ENCODE measurements around the gene CCDC57. TPM values are rescaled to one million over a fixed set of nuclear protein-coding genes. Genes with fewer than 3 reads are reported as not detected.

The CCDC57 gene
- total RNA-seq, 6 experiments from 2014 or later, result 10.1 to 37.4 (median 17.2) TPM

DNA sequence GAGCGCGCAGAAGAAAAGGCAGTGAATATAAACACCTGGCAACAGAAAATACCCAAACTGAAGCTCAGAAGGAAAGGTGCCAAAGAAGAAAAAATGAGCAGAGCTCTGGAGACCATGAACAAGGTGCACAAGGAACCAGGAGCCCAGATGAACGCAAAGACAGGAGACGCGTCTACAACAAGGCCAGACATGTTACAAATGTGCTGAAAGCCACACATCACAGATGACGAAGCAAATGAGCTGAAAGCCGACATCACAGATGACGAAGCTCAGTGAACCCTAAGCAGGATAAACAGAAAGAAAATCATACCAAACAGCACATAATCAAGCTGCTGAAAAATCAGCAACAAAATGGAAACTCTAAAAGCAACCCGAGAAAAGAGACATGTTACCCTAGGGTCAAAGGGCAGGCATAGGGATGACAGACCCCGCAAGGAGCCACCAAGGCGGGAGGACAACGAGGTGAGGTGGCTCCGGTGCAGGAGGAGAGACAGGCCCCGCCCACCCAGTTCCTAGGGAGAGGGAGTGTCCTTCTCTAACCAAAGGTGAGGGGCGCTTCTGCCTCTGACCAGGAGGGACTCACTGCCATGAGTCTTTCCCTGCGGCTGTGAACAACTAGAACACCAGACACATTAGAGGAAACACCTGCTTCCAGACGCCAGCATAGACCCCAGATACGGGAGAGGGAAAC, 39.1 kb downstream of the CCDC57 start:
- no peaks in the 10 kb centered on the region for H3K27me3 ChIP-seq
- peaks cover 0 to 4% (median 2%) of the 10 kb centered on the region in 4 donors for H3K36me3 ChIP-seq
- 87% methylated on average over 9 of the region's 18 CpGs for WGBS (ENCODE audit: insufficient coverage, low coverage, low lambda C conversion rate, missing lambda C conversion rate)
- DNase-seq (no peak), ATAC-seq (no peak)
- TF ChIP-seq POLR2A (IDR thresholded peaks at IDR 0.05), result no peak
- TF ChIP-seq, protein P1, sequence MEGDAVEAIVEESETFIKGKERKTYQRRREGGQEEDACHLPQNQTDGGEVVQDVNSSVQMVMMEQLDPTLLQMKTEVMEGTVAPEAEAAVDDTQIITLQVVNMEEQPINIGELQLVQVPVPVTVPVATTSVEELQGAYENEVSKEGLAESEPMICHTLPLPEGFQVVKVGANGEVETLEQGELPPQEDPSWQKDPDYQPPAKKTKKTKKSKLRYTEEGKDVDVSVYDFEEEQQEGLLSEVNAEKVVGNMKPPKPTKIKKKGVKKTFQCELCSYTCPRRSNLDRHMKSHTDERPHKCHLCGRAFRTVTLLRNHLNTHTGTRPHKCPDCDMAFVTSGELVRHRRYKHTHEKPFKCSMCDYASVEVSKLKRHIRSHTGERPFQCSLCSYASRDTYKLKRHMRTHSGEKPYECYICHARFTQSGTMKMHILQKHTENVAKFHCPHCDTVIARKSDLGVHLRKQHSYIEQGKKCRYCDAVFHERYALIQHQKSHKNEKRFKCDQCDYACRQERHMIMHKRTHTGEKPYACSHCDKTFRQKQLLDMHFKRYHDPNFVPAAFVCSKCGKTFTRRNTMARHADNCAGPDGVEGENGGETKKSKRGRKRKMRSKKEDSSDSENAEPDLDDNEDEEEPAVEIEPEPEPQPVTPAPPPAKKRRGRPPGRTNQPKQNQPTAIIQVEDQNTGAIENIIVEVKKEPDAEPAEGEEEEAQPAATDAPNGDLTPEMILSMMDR (IDR thresholded peaks at IDR 0.05), result no peak
- intact Hi-C loops (cut with DNase I), result no loop called here
- H3K4me3 ChIP-seq, result no peak overlapping the region
- no peak overlapping the region for H3K27ac ChIP-seq
- H3K4me1 ChIP-seq, result peaks cover 0 to 5% (median 0%) of the 10 kb centered on the region in 4 donors
- no peaks in the 10 kb centered on the region for H3K9me3 ChIP-seq

DNA sequence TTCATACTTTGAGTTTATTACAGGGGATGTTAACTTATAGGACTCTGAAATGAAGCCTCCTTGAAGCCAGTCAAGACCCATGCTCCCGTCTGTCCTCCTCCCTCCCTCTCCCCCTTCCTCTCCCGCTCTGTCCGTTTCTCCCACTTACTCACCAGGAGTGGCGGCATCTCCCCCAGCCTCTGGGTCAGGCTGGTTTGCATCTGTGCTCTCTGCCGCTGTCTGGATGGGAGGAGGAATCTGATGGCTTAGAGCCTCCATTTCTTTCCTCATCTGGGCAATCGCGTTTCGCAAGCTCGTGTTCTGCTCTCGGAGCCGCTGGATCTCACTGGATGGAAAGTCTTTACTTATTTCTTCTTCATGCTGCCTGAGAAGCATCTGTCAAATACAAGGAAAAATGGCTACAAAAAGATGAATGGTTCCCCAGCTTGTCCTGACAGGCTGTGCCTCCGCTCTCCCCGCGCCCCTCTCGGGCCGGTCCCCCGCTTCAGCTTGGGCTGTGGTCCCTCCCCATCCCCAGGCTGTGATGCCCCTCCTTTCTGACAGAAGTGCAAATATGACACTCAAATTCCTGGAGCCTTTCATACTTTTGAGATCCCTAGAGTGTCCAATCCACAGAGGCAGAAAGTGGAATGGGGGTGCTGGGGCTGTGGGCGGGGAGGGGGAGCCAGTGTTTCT, 40.0 kb downstream of the CCDC57 start:
- intact Hi-C loops (cut with DNase I), result no loop called here
- WGBS (ENCODE audit: insufficient coverage, low coverage, low lambda C conversion rate, missing lambda C conversion rate), result 90% methylated on average over 17 of the region's 18 CpGs
- no peak for ATAC-seq
- no peaks in the 10 kb centered on the region for H3K9me3 ChIP-seq
- TF ChIP-seq POLR2A (IDR thresholded peaks at IDR 0.05), result no peak
- TF ChIP-seq, protein P1 (IDR thresholded peaks at IDR 0.05), result no peak
- H3K4me3 ChIP-seq, result no peak overlapping the region
- peaks cover 0 to 5% (median 0%) of the 10 kb centered on the region in 4 donors for H3K4me1 ChIP-seq
- peaks cover 0 to 4% (median 2%) of the 10 kb centered on the region in 4 donors for H3K36me3 ChIP-seq
- no peak for DNase-seq
- H3K27me3 ChIP-seq, result no peaks in the 10 kb centered on the region
- H3K27ac ChIP-seq, result no peak overlapping the region

DNA sequence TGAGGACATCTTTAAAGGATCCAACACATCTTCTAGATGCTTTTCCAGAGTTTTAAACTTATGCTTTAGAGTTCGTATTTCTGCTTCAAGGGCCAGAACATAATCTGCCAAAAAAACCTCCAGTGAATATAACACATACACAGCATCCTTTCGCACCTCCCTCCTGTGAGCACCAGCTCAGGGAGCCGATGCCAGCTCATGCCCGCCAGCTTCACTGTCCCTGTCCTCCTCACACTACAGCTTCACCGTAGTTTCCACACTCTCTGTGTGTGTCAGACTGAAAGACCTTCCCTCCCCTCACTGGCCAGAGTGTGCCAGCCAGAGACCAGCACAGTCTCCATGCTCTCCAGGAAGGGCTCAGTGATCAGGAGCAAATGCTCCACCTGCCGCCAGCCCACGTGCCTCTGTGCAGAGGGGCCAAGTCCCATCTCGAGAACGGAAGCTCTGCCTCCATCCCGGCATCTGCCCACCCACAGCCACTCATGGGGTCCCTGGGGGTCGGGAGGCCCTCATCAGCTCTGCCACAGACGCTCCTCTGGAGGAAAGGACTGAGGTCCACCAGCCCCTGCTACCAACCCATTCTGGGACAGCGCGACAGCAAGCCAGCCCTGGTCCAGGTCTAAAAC, 40.8 kb downstream of the CCDC57 start:
- TF ChIP-seq, protein P1 (IDR thresholded peaks at IDR 0.05), result no peak
- no peak for TF ChIP-seq POLR2A (IDR thresholded peaks at IDR 0.05)
- H3K4me3 ChIP-seq, result no peak overlapping the region
- no peaks in the 10 kb centered on the region for H3K9me3 ChIP-seq
- no peaks in the 10 kb centered on the region for H3K27me3 ChIP-seq
- H3K36me3 ChIP-seq, result peaks cover 0 to 4% (median 2%) of the 10 kb centered on the region in 4 donors
- peaks cover 0 to 5% (median 0%) of the 10 kb centered on the region in 4 donors for H3K4me1 ChIP-seq
- ATAC-seq (no peak), DNase-seq (peak in 1 of 3 donors; percentile 40)
- no peak overlapping the region for H3K27ac ChIP-seq
- intact Hi-C loops (cut with DNase I), result no loop called here
- WGBS (ENCODE audit: insufficient coverage, low coverage, low lambda C conversion rate, missing lambda C conversion rate), result 98% methylated on average over 6 of the region's 14 CpGs

DNA sequence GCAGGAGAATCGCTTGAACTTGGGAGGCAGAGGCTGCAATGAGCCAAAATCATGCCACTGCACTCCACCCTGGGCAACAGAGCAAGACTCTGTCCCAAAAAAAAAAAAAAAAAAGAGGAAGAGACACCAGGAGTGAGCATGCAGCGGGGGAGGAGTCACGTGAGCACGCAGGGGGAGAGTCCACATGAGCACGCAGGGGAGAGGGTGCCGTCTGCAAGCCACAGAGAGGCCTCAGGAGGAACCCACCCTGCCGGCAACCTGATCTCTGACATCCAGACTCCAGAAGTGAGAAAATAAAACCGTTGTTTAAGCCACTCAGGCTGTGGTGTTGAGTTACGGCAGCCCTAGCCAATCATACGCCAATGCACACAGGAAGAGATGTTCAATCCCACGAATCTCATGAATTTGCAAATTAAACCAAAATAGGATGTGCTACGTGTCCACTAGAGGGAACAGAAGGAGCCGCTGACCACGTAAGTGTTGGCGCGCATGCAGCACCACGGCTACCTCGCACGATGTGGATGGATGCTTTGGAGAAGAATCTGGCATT, 42.2 kb downstream of the CCDC57 start:
- no peaks in the 10 kb centered on the region for H3K9me3 ChIP-seq
- DNase-seq (peak in 2 of 3 donors; percentile 60), ATAC-seq (peak; percentile 28 to 62 (median 50))
- H3K27ac ChIP-seq, result no peak overlapping the region
- H3K4me3 ChIP-seq, result no peak overlapping the region
- H3K4me1 ChIP-seq, result no peaks in the 10 kb centered on the region
- intact Hi-C loops (cut with DNase I), result no loop called here
- no peaks in the 10 kb centered on the region for H3K27me3 ChIP-seq
- peaks cover 0 to 4% (median 2%) of the 10 kb centered on the region in 4 donors for H3K36me3 ChIP-seq
- 66% methylated on average over 12 of the region's 19 CpGs for WGBS (ENCODE audit: insufficient coverage, low coverage, low lambda C conversion rate, missing lambda C conversion rate)
- TF ChIP-seq, protein P1 (IDR thresholded peaks at IDR 0.05), result no peak
- no peak for TF ChIP-seq POLR2A (IDR thresholded peaks at IDR 0.05)

Measured in right lobe of liver (tissue), 6 donors.